ENCODE measurements around the gene ABTB2.
A peak's percentile ranks its signal among the peaks of the same experiment; 100 is the strongest.

The ABTB2 gene

DNA sequence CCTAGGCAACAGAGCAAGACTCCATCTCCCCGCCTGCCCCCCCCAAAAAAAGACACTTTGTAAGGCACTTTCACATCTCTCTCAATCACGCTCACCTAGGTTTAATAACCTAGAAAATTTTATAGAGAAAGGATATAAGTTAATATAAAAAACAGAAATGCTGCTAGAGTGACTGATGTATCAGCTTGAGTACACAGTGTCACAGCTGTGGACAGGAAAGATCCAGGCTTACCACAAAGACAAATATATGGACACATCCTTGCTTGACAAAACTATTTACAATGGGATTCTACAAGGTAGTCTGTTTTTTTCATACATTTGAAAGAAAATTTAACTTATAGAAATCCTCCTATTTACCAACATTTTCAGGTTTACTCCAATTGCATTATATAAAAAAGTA lies 96.7 kb downstream of the ABTB2 start:
- Histone ChIP-seq H3K27me3 (ENCODE audit: control insufficient read depth in 1 of 2, insufficient read depth in 2 of 2, low read length in 2 of 2) (no peaks in the 10 kb centered on the region), H3K4me1 (ENCODE audit: control insufficient read depth in 1 of 2, insufficient read depth in 2 of 2, low read length in 2 of 2) (peaks cover 10 to 31% of the 10 kb centered on the region in 2 donors), H3K36me3 (ENCODE audit: control insufficient read depth in 1 of 2, insufficient read depth in 2 of 2, low read length in 2 of 2) (no peaks in the 10 kb centered on the region), H3K9me3 (ENCODE audit: control insufficient read depth in 1 of 2, low read length in 2 of 2) (no peaks in the 10 kb centered on the region), H3K4me3 (ENCODE audit: low read depth in 1 of 2, low read length in 2 of 2) (no peak overlapping the region), H3K9ac (ENCODE audit: low read depth in 1 of 2, low read length in 2 of 2) (no peak overlapping the region), H3K27ac (ENCODE audit: low read depth, low read length) (no peak overlapping the region)

DNA sequence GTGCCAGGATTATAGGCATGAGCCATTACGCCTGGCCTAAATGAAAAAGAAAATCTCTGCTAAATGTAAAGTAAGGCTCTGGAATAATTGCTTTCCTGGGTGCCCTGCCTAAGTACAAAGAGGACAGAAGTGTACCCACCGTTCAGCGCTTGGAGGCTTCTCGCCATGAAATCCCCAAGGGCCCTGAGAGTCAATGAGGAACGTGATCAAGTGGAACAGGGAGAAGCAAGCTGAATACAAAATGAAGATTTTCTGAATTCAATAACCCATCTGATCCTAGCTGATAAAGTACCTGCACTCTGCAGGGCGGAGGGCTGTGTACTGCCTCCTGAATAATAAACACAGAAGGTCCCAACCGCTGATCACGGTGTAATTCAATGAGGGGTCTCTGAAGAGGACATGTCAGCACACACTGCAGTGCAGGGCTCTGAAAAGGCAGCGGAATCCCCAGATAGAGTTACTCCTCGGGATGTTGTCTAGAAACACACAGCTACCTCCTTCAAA lies 97.7 kb downstream of the ABTB2 start:
- peaks cover 10 to 31% of the 10 kb centered on the region in 2 donors for H3K4me1 ChIP-seq (ENCODE audit: control insufficient read depth in 1 of 2, insufficient read depth in 2 of 2, low read length in 2 of 2)
- no peaks in the 10 kb centered on the region for H3K36me3 ChIP-seq (ENCODE audit: control insufficient read depth in 1 of 2, insufficient read depth in 2 of 2, low read length in 2 of 2)
- no peaks in the 10 kb centered on the region for H3K9me3 ChIP-seq (ENCODE audit: control insufficient read depth in 1 of 2, low read length in 2 of 2)
- no peak overlapping the region for H3K27ac ChIP-seq (ENCODE audit: low read depth, low read length)
- H3K4me3 ChIP-seq (ENCODE audit: low read depth in 1 of 2, low read length in 2 of 2): no peak overlapping the region
- H3K9ac ChIP-seq (ENCODE audit: low read depth in 1 of 2, low read length in 2 of 2): no peak overlapping the region
- no peaks in the 10 kb centered on the region for H3K27me3 ChIP-seq (ENCODE audit: control insufficient read depth in 1 of 2, insufficient read depth in 2 of 2, low read length in 2 of 2)

DNA sequence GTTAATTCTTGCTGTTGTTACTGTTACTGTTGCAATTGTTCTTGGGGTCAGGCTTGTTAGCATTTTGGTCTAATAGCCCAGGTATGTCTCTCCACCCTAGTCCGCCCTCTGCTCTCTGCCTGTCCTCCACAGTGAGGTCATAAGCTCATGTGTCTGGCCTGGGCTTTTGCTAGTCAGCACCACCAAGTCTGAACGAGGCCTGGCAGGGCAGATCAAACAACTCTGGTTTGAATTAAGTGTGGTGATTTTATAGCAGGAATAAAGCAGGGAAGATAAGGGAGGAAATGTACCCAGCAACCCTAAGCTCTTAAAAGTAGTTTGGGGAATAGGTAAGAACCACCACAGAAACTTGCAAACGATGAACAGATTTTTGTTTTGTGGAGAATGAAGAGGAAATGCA lies 98.7 kb downstream of the ABTB2 start:
- no peak overlapping the region for H3K4me3 ChIP-seq (ENCODE audit: low read depth in 1 of 2, low read length in 2 of 2)
- H3K9ac ChIP-seq (ENCODE audit: low read depth in 1 of 2, low read length in 2 of 2): no peak overlapping the region
- H3K9me3 ChIP-seq (ENCODE audit: control insufficient read depth in 1 of 2, low read length in 2 of 2): no peaks in the 10 kb centered on the region
- H3K36me3 ChIP-seq (ENCODE audit: control insufficient read depth in 1 of 2, insufficient read depth in 2 of 2, low read length in 2 of 2): no peaks in the 10 kb centered on the region
- H3K27me3 ChIP-seq (ENCODE audit: control insufficient read depth in 1 of 2, insufficient read depth in 2 of 2, low read length in 2 of 2): no peaks in the 10 kb centered on the region
- no peak overlapping the region for H3K27ac ChIP-seq (ENCODE audit: low read depth, low read length)
- H3K4me1 ChIP-seq (ENCODE audit: control insufficient read depth in 1 of 2, insufficient read depth in 2 of 2, low read length in 2 of 2): peaks cover 10 to 25% of the 10 kb centered on the region in 2 donors

DNA sequence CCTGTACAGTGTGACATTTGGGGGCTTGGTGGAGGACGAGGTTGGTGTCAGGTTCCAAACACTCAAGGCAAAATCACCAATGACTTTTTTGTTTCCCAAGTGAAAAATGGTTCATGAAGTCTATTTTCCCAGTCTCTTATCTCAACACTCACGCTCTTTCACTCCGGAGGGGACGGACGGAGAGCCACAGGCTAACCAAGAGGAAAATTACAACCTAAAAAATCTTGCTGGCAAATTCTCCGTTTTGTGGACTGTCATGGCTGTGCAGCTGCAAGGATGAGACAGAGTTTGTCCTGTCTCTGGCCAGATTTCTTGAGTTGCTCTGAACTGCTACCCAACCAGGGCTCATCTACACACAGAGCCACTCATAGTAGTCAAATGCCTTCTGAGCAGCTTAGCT lies 101.2 kb downstream of the ABTB2 start:
- H3K9ac ChIP-seq (ENCODE audit: low read depth in 1 of 2, low read length in 2 of 2): no peak overlapping the region

DNA sequence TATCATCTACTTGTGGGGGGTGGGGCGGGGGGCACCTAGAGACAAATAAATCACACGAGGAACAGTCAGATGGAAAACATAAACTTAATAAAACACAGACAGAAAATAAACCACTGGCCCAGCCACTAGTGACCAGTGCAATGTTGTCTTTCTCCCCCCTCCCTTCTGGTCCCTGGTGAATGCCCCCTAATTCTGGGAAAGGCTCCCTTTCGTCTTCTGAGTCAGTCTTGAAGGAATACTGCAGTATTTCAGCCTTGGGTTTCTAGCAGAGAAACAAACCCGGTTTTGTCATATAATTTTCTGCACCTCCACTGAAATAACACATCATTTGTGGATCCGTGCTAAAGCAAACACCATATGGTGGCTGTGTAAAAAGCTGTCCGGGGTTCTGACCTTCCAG lies 101.7 kb downstream of the ABTB2 start:
- H3K9ac ChIP-seq (ENCODE audit: low read depth in 1 of 2, low read length in 2 of 2): no peak overlapping the region
- peaks cover 0 to 11% of the 10 kb centered on the region in 2 donors for H3K4me1 ChIP-seq (ENCODE audit: control insufficient read depth in 1 of 2, insufficient read depth in 2 of 2, low read length in 2 of 2)
- H3K27ac ChIP-seq (ENCODE audit: low read depth, low read length): no peak overlapping the region
- H3K4me3 ChIP-seq (ENCODE audit: low read depth in 1 of 2, low read length in 2 of 2): no peak overlapping the region
- no peaks in the 10 kb centered on the region for H3K36me3 ChIP-seq (ENCODE audit: control insufficient read depth in 1 of 2, insufficient read depth in 2 of 2, low read length in 2 of 2)
- H3K9me3 ChIP-seq (ENCODE audit: control insufficient read depth in 1 of 2, low read length in 2 of 2): no peaks in the 10 kb centered on the region
- no peaks in the 10 kb centered on the region for H3K27me3 ChIP-seq (ENCODE audit: control insufficient read depth in 1 of 2, insufficient read depth in 2 of 2, low read length in 2 of 2)

More for the DNA sequence above, 101.2 kb downstream of the ABTB2 start:
- Histone ChIP-seq H3K9me3 (ENCODE audit: control insufficient read depth in 1 of 2, low read length in 2 of 2) (no peaks in the 10 kb centered on the region), H3K27me3 (ENCODE audit: control insufficient read depth in 1 of 2, insufficient read depth in 2 of 2, low read length in 2 of 2) (no peaks in the 10 kb centered on the region), H3K36me3 (ENCODE audit: control insufficient read depth in 1 of 2, insufficient read depth in 2 of 2, low read length in 2 of 2) (no peaks in the 10 kb centered on the region), H3K4me1 (ENCODE audit: control insufficient read depth in 1 of 2, insufficient read depth in 2 of 2, low read length in 2 of 2) (peaks cover 0 to 7% of the 10 kb centered on the region in 2 donors), H3K27ac (ENCODE audit: low read depth, low read length) (no peak overlapping the region), H3K4me3 (ENCODE audit: low read depth in 1 of 2, low read length in 2 of 2) (no peak overlapping the region)

DNA sequence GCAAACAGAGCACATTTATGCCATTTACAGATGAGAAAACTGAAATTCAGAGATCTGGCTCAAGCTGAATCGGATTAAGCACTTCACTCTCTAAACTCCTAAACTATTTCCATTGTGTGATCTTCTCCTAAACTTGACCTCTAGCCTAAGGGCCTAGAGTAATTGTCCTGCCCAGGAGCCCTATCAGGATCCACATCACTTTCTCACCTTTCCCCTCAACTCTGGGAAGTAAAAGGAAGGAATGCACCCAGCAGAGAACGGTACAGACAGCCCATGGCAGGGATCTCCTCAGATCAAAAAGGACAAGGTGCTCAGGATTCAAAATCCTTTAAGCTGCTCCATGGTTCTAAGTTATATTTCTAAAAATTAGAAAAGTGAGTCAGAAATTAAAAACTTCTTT lies 102.7 kb downstream of the ABTB2 start:
- Histone ChIP-seq H3K9ac (ENCODE audit: low read depth in 1 of 2, low read length in 2 of 2) (no peak overlapping the region), H3K9me3 (ENCODE audit: control insufficient read depth in 1 of 2, low read length in 2 of 2) (no peaks in the 10 kb centered on the region), H3K4me3 (ENCODE audit: low read depth in 1 of 2, low read length in 2 of 2) (no peak overlapping the region), H3K27ac (ENCODE audit: low read depth, low read length) (no peak overlapping the region), H3K4me1 (ENCODE audit: control insufficient read depth in 1 of 2, insufficient read depth in 2 of 2, low read length in 2 of 2) (peaks cover 0 to 17% of the 10 kb centered on the region in 2 donors), H3K27me3 (ENCODE audit: control insufficient read depth in 1 of 2, insufficient read depth in 2 of 2, low read length in 2 of 2) (no peaks in the 10 kb centered on the region), H3K36me3 (ENCODE audit: control insufficient read depth in 1 of 2, insufficient read depth in 2 of 2, low read length in 2 of 2) (no peaks in the 10 kb centered on the region)

DNA sequence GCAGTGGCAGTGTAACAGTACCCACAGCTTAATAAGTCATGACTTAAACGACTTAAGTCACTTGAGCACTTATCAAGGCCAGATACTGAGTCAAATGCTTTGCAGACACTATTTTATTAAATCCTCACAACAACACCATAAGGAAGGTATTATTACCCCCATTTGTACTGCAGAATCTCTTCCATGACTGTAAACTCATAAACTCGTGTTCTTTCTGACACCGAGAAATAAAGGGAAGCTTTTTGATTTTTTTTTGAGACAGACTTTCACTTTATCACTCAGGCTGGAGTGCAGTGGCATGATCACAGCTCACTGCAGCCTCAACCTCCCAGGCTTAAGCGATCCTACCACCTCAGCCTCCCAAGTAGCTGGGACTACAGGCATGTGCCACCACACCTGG lies 103.8 kb downstream of the ABTB2 start:
- H3K4me3 ChIP-seq (ENCODE audit: low read depth in 1 of 2, low read length in 2 of 2): no peak overlapping the region
- peaks cover 2 to 17% of the 10 kb centered on the region in 2 donors for H3K4me1 ChIP-seq (ENCODE audit: control insufficient read depth in 1 of 2, insufficient read depth in 2 of 2, low read length in 2 of 2)

DNA sequence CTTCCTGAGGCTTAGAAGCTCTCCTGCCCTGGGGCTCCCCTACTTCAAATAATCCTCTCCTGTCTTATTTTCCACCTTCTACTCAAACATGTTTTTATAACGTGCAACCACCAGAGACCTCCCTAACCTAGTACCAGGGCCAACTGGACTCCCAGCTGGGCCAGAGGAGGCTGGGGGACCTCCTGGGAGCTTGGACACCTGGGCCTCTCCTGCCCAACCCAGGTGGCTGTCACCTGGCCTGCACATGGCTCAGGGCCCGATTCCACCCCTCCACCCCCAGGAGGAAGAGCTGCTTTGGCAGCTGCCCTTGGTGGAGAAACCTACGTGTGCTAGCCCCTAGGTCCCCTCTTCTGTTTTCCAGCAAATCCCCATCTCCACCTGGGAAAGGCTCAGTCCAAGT lies 105.2 kb downstream of the ABTB2 start:
- Histone ChIP-seq H3K9ac (ENCODE audit: low read depth in 1 of 2, low read length in 2 of 2) (no peak overlapping the region), H3K9me3 (ENCODE audit: control insufficient read depth in 1 of 2, low read length in 2 of 2) (no peaks in the 10 kb centered on the region), H3K4me3 (ENCODE audit: low read depth in 1 of 2, low read length in 2 of 2) (no peak overlapping the region), H3K27ac (ENCODE audit: low read depth, low read length) (no peak overlapping the region), H3K4me1 (ENCODE audit: control insufficient read depth in 1 of 2, insufficient read depth in 2 of 2, low read length in 2 of 2) (peaks cover 3 to 21% of the 10 kb centered on the region in 2 donors), H3K27me3 (ENCODE audit: control insufficient read depth in 1 of 2, insufficient read depth in 2 of 2, low read length in 2 of 2) (no peaks in the 10 kb centered on the region), H3K36me3 (ENCODE audit: control insufficient read depth in 1 of 2, insufficient read depth in 2 of 2, low read length in 2 of 2) (no peaks in the 10 kb centered on the region)

More for the DNA sequence above, 103.8 kb downstream of the ABTB2 start:
- Histone ChIP-seq H3K27me3 (ENCODE audit: control insufficient read depth in 1 of 2, insufficient read depth in 2 of 2, low read length in 2 of 2) (no peaks in the 10 kb centered on the region), H3K9me3 (ENCODE audit: control insufficient read depth in 1 of 2, low read length in 2 of 2) (no peaks in the 10 kb centered on the region), H3K27ac (ENCODE audit: low read depth, low read length) (no peak overlapping the region), H3K36me3 (ENCODE audit: control insufficient read depth in 1 of 2, insufficient read depth in 2 of 2, low read length in 2 of 2) (no peaks in the 10 kb centered on the region), H3K9ac (ENCODE audit: low read depth in 1 of 2, low read length in 2 of 2) (no peak overlapping the region)

DNA sequence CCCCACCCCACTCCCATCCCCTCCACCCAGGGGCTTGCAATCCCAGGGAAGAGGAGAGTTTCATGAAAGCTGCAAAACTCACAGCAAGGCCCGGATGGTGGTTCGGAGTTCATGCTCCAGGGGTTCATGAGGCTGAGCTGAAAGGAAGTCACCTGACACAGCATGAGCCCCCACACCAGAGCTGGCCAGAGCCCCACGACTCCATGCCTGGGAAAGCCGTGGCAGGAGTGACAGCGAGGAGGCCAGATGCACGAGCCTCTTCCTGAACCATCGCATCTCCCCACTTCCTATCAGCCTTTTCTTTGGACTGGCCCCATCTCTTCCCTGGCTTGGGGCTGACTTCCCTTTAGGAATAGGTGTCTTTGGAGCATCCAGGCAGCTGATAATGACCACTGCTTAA lies 105.8 kb downstream of the ABTB2 start:
- H3K4me3 ChIP-seq (ENCODE audit: low read depth in 1 of 2, low read length in 2 of 2): no peak overlapping the region
- no peak overlapping the region for H3K27ac ChIP-seq (ENCODE audit: low read depth, low read length)
- H3K36me3 ChIP-seq (ENCODE audit: control insufficient read depth in 1 of 2, insufficient read depth in 2 of 2, low read length in 2 of 2): no peaks in the 10 kb centered on the region
- H3K9me3 ChIP-seq (ENCODE audit: control insufficient read depth in 1 of 2, low read length in 2 of 2): no peaks in the 10 kb centered on the region
- no peak overlapping the region for H3K9ac ChIP-seq (ENCODE audit: low read depth in 1 of 2, low read length in 2 of 2)
- peaks cover 3 to 21% of the 10 kb centered on the region in 2 donors for H3K4me1 ChIP-seq (ENCODE audit: control insufficient read depth in 1 of 2, insufficient read depth in 2 of 2, low read length in 2 of 2)
- H3K27me3 ChIP-seq (ENCODE audit: control insufficient read depth in 1 of 2, insufficient read depth in 2 of 2, low read length in 2 of 2): no peaks in the 10 kb centered on the region

DNA sequence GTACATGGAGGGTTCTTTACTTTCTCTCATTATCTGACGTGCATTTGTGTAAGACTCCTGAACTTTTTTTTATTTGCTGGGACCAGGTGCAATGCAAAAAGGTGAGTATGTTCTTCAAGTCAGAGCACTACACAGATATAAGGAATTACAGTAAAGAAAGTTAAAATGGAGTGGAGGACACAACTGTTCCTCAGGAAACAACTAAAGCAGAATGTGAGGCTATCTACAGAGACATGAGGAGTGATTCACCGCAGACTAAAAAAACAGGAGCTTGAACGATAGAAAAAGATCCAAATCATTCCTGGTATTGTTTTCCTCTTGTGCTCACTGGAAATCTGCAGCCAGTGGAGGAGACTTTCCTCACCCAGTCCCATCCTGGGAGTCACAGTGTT lies 106.2 kb downstream of the ABTB2 start:
- no peaks in the 10 kb centered on the region for H3K27me3 ChIP-seq (ENCODE audit: control insufficient read depth in 1 of 2, insufficient read depth in 2 of 2, low read length in 2 of 2)
- H3K27ac ChIP-seq (ENCODE audit: low read depth, low read length): no peak overlapping the region
- peak overlapping the region in 1 of 2 donors; percentile 50 for H3K4me3 ChIP-seq (ENCODE audit: low read depth in 1 of 2, low read length in 2 of 2)
- H3K4me1 ChIP-seq (ENCODE audit: control insufficient read depth in 1 of 2, insufficient read depth in 2 of 2, low read length in 2 of 2): peaks cover 3 to 21% of the 10 kb centered on the region in 2 donors
- no peak overlapping the region for H3K9ac ChIP-seq (ENCODE audit: low read depth in 1 of 2, low read length in 2 of 2)
- no peaks in the 10 kb centered on the region for H3K36me3 ChIP-seq (ENCODE audit: control insufficient read depth in 1 of 2, insufficient read depth in 2 of 2, low read length in 2 of 2)
- no peaks in the 10 kb centered on the region for H3K9me3 ChIP-seq (ENCODE audit: control insufficient read depth in 1 of 2, low read length in 2 of 2)
